ENCODE data around the gene PTCRA.

GRCh38 chr6:42911171-42912021, 4.5 kb upstream of the PTCRA start:
- TF ChIP-seq CTCF (IDR thresholded peaks at IDR 0.05; ENCODE audit: low read length) (no peak), EZH2 (IDR thresholded peaks at IDR 0.05; ENCODE audit: borderline replicate concordance, low read length) (no peak)

All from OCI-LY1 (cell line).